Activated T-helper 9 cell treated with anti-CD3 and anti-CD28 coated beads, Interleukin-2, amount 50 U/mL, for 16 hours (primary cell): Measurements from ENCODE around the gene CELF3.
"Not testable (repeated sequence)": the region's sequence is repeated elsewhere in the genome, so short reads cannot be mapped to it uniquely, and the experiment has no call there.

ENCODE experiments used
- DNase-seq: peaks from one replicate; pipeline ENCODE4 v3.0.0-alpha.2; 2020; ENCODE audit warnings: low read depth

Gene CELF3

GRCh38 chr1:151716771-151717631 is at the start of gene CELF3:
Gene CELF3, minus strand, starts transcription at chr1:151716803. Its CDS starts 783 bp downstream, at chr1:151716020.
- DNase-seq, result no peak

- DNase-seq, result no peak
Measured at GRCh38 chr1:151763990-151764389, 47.4 kb upstream of the CELF3 start.

GRCh38 chr1:151762941-151763921 is 46.6 kb upstream of the CELF3 start, which contains the start of gene MRPL9:
Gene MRPL9, minus strand, starts transcription at chr1:151763496. Its CDS starts 17 bp downstream, at chr1:151763479.
- peak; percentile 78 for DNase-seq

DNA sequence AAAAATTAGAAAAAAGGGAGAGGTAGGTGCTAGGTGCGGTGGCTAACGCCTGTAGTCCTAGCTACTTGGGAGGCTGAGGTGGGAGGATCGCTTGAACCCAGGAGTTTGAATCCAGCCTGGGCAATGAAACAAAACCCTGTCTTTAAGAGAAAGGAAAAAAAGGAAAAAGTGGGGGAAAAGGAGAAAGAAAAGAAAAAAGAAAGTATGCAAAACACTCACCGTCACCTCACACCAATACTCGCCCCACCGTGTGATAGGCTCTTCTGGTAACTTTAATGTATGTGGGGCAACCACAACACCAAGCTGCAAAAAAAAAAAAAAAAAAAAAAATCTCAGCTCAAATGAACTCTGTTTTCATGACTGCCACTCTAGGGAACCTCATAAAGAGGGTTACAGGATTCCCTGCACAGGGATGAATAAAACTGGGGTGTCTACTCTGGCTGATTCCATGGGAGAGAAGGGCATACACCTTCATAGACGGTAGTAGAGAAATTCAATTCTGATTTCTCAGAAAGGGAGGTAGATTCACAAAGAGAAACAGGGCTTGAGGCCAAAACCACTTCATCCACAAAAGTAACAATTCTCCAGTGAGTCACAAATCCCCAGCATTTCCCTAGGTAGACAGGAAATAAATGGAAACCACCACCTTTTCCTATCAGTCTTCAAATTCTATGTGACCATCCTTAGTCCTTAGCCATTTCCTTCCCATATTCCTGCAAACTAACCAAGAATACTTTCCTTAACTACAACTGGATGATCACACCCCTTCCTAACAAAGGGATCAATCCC is 44.2 kb upstream of the CELF3 start:
- no peak for DNase-seq

DNA sequence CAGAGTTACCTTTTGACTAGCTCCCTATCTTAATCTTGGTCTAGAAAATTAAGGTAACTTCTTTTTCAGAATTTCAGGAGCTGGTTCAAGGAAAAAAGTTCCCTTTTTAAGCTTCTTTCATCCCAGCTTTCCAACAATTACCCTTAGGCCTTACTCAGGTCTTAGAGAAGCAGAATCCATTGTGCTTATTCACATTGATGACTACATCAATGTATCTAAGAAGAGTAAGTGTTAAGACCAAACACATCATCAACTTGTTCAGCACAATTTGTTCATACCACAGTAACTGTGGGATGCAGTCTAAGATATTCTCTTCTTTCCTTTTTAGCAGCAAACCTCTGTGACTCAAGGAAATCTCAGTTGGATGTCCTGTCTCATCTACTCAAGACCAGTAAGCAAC is 42.6 kb upstream of the CELF3 start:
- DNase-seq, result no peak

DNA sequence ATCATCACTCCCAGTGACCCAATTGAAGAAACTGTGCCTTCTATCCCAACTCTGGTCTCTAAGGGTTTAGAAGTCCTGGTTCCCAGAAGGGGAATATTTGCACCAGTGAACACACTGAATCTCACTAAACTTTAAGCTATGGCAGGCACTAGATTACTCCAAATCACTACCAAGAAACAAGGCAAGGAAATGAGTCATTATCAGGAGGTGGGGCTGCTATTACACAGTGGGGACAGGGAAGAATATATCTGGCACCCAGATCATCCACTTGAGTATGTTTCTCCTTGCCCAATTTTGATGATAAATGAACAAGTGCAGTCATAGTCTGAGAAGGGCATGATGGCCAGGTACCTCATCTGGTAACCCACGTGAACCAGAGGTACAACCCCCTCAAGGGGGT is 39.7 kb upstream of the CELF3 start:
- DNase-seq, result no peak

GRCh38 chr1:151741516-151741915 is 24.9 kb upstream of the CELF3 start:
- no peak for DNase-seq

- DNase-seq, result no peak
Measured at GRCh38 chr1:151739590-151740355, 23.2 kb upstream of the CELF3 start.

DNA sequence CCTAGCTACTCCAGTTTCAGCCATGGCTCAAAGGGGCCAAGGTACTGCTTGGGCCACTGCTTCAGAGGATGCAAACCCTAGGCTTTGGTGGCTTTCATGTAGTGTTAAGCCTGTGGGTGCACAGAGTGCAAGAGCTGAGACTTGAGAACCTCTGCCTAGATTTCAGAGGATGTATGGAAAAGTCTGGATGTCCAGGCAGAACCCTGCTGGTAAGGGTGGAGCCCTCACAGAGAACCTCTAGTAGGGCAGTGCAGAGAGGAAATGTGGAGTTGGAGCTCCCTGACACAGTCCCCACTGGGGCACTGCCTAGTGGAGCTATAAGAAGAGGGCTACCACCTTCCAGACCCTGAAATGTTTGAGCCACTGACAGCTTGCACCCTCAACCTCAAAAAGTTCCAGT is 20.9 kb upstream of the CELF3 start:
- DNase-seq, result no peak

DNA sequence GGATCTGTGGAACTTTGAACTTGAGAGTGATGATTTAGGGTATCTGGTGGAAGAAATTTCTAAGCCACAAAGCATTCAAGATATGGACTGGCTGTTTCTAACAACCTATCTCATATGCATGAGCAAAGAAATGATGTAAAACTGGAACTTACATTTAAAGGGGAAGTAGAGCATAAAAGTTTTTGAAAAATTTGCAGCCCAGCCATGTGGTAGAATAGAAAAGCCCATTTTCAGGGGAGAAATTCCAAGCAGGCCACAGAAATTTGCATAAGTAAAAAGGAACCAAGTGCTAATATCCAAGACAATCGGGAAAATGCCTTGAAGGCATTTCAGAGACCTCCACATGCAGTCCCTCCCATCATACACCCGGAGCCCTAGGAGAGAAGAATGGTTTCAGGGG is 20.4 kb upstream of the CELF3 start:
- DNase-seq, result no peak

GRCh38 chr1:151733995-151734394 is 17.4 kb upstream of the CELF3 start:
- not testable (repeated sequence) for DNase-seq

GRCh38 chr1:151733126-151733525 is 16.5 kb upstream of the CELF3 start:
- DNase-seq, result no peak

DNA sequence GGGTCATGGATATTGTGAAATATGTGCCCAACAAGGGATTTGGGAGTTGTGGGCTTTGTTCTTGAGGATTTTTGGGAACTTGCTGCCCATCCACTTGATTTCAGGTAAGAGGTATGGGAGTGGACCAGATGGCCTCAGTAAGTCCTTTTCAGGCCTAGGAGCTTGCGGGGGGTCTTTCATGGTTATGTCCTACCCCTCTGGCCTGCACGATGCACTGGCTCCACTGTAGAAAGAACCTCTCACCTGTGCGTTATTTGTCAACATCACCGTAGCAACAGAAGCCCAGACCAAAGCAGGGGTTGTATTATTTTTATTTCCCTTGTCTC is 13.3 kb upstream of the CELF3 start:
- DNase-seq, result no peak

DNA sequence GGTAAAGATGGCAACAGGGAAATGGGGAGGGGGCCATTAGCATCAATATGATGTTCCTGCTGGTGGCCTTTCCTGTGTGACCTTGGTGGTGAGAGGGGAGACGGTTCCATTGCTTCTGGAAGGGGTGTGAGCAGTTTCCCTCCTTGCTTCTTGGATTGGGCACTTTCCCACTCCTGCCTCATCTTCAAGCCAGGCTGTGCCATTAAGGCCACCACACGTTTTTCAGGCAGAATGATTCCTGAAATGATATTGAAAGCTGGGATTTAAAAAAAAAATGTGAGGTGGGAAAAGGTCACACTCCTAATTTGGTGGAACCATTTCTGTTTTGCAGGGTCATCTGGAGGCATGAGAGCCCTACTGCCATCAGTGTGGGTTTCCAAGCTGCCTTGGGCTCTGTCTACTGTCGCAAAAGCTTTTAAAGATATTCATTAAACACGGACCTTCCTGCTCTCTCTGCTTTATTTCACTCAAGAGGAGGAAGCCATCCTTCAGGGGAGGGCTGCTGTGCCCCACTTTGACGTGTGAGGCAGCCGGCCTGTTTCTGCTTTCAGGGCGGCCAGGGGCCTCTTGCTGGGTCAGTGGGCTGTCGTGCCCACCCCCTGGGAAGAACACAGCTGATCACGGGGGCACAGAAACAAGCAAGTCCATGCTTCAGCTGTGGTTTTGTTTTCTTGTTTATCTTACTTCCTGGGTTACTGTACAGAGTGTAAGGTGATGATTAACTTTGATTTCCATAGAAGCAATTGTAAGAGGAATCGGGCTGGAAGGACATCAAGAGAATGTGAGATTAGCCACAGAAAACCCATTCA is 12.8 kb upstream of the CELF3 start:
- DNase-seq, result no peak

DNA sequence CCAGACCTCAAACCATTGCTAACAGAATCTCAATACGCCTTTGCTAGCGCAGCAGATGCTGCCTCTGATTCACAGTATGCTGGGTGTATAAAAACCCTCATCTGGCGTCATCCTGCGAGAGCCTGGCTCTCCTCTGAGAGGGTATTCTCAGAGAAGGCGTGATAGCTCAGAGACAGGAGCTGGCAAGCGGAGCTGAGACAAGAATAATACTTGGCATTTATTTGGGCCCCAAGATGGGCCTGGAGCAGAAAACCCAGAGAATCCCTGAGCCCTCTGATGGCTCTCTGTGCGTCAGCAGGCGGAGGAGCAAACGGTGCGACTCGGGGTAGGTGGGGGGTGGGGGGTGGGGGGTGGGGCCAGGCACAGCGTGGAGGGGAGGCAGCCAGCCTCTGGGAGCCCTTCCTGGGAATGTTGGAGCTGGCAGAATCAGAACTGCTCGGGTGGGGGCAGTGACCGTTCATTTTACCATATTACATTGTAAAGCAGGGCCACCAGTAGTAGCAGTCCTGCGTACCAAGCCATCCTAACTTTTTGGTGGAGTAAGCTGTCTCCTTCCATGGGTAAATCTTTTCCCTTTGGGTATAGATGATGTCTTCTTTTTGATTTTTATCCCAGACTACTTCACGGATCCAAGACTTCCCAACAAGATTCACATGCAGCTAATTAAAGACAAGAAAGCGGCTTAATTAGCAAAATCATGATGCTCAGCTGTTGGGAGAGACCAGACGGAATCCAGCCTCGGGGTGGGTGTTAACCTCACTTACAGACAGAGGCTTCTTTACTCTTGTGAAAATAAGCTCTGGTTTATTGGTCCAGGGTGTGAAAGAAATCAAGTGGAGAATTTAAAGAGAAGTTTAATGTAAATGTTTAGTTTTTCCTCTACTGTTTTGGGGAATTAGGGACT is 11.8 kb upstream of the CELF3 start:
- no peak for DNase-seq

DNA sequence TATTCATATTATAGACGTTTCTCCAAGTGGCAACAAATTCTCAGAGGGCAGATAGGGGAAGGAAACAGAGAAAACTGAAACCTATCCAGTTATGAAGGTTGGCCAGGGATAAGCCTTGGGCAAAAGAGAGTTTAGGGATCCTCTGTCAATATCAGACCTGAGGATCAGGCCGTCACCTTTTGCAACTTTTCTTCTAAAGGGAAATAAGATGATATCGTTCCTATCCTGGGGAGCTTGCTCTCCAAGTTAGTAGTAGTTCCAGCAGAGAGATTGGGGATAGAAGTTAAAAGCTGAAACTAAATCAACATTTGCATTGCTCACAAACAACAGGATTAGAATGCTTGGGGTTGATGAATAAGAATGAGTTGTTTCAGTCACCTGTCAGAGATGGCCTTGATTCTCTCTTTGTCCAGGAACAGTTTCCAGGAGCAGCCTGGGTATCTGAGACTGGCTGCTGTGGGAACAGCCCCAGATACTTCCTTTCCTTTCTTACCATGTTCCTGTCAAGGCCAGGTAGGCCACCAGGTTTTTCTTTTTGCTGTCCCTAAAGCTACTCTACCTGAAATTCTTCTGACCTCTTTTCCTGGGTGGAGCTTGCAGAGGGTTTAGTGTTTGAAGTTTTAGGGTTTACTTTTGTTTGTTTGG is 7.2 kb upstream of the CELF3 start:
- DNase-seq, result no peak

GRCh38 chr1:151721788-151722510 is 5.3 kb upstream of the CELF3 start:
- no peak for DNase-seq
